WTC11 (cell line): ENCODE data around the gene PTPN9.

ENCODE experiments used
- ETV6 ChIP-seq: sonication (generic); formaldehyde crosslinking; IDR thresholded peaks from 2 replicates; pipeline ENCODE4 v1.8.1; 2022; ENCODE audit warnings: mild to moderate bottlenecking, missing genetic modification reagents
- SP1 ChIP-seq: sonication (generic); formaldehyde crosslinking; conservative IDR thresholded peaks from 2 replicates; pipeline ENCODE4 v1.8.1; 2022; ENCODE audit warnings: missing genetic modification reagents
- TF ChIP-seq, protein P1 (sequence below): fragments of 200-600 bp; IDR thresholded peaks from 2 replicates; pipeline ENCODE4 v1.8.0; 2022; ENCODE audit warnings: antibody characterized with exemption

DNA sequence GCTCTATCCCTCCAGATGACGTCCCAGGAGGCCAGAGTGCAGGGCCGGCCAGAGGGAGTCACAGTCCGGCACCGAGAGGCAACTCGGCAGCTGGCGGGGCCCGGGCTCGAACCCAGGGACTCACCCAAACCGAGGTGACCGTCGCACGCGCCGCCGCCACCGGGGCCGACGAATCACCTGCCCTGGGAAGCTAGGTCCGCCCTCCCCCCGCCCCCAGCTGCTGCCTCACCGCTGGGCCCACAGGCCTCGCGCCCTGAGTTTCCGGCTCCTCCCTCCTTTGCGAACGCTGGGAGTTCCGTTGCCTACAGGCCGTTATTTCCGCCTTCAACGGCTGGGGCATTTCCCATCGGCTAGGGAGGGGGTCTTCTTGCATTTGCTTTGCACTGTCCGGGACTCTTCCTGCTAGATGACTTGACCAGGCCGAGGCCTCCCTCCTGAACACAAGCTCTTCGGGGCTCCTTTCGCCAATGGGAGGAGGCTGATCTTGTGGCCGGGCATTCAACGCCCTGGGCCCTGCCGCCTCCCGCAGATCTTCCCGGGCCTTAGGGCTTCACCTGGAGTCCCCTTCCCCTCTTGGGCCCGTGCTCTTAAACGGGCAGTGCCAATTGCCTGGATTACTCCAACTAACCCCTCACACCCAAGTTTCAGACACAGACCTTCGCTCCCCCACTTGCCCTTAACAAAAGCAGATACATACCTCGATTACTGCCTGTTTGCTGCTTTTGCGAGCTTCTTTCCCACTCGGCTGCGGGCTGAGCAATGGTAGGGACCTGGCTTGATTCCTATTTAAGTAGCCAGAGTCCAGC lies 46.6 kb upstream of the PTPN9 start, which contains the start of gene SNUPN:
- TF ChIP-seq SP1: peak; percentile 86
- TF ChIP-seq, protein P1, sequence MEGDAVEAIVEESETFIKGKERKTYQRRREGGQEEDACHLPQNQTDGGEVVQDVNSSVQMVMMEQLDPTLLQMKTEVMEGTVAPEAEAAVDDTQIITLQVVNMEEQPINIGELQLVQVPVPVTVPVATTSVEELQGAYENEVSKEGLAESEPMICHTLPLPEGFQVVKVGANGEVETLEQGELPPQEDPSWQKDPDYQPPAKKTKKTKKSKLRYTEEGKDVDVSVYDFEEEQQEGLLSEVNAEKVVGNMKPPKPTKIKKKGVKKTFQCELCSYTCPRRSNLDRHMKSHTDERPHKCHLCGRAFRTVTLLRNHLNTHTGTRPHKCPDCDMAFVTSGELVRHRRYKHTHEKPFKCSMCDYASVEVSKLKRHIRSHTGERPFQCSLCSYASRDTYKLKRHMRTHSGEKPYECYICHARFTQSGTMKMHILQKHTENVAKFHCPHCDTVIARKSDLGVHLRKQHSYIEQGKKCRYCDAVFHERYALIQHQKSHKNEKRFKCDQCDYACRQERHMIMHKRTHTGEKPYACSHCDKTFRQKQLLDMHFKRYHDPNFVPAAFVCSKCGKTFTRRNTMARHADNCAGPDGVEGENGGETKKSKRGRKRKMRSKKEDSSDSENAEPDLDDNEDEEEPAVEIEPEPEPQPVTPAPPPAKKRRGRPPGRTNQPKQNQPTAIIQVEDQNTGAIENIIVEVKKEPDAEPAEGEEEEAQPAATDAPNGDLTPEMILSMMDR: no peak
- TF ChIP-seq ETV6: peak; percentile 100
